HepG2 (cell line): Measurements from ENCODE around the gene ST6GALNAC2. TPM values are rescaled to one million over a fixed set of nuclear protein-coding genes. Genes with fewer than 3 reads are reported as not detected.

Experiments
- ADNP ChIP-seq: sonication (generic); formaldehyde crosslinking; IDR thresholded peaks from 2 replicates; pipeline ENCODE4 v1.4.0; 2020; ENCODE audit warnings: missing genetic modification reagents
- ARNTL ChIP-seq: sonication (generic); formaldehyde crosslinking; IDR thresholded peaks from 2 replicates; pipeline ENCODE4 v1.4.0; 2020; ENCODE audit warnings: mild to moderate bottlenecking, missing genetic modification reagents
- DPF2 ChIP-seq: sonication (generic); formaldehyde crosslinking; IDR thresholded peaks from 2 replicates; pipeline ENCODE4 v1.4.0; 2020; ENCODE audit warnings: mild to moderate bottlenecking, low read depth, missing genetic modification reagents, borderline replicate concordance
- FOXA3 ChIP-seq: IDR thresholded peaks from 2 replicates; pipeline ENCODE4 v1.6.1; 2016; ENCODE audit warnings: missing genetic modification reagents, missing compliant biosample characterization
- HMG20A ChIP-seq: IDR thresholded peaks from 2 replicates; pipeline ENCODE4 v1.6.1; 2016; ENCODE audit warnings: borderline replicate concordance
- HNF4A ChIP-seq: sonication (generic); formaldehyde crosslinking; IDR thresholded peaks from 2 replicates; pipeline ENCODE4 v1.4.0; 2020; ENCODE audit warnings: missing genetic modification reagents
- KDM5B ChIP-seq: sonication (generic); formaldehyde crosslinking; IDR thresholded peaks from 2 replicates; pipeline ENCODE4 v1.4.0; 2020; ENCODE audit warnings: missing genetic modification reagents, mild to moderate bottlenecking, borderline replicate concordance
- RCOR2 ChIP-seq: IDR thresholded peaks from 2 replicates; pipeline ENCODE4 v1.6.1; 2016; ENCODE audit warnings: missing biosample characterization, missing genetic modification reagents
- RXRB ChIP-seq: IDR thresholded peaks from 2 replicates; pipeline ENCODE4 v1.6.1; 2016; ENCODE audit warnings: borderline replicate concordance, missing genetic modification reagents, missing compliant biosample characterization
- SAFB2 ChIP-seq: sonication (generic); formaldehyde crosslinking; IDR thresholded peaks from 2 replicates; pipeline ENCODE4 v1.5.1; 2020; ENCODE audit warnings: missing genetic modification reagents, low read depth, mild to moderate bottlenecking, borderline replicate concordance
- TBX3 ChIP-seq: fragments of 450-650 bp; IDR thresholded peaks from 2 replicates; pipeline ENCODE4 v1.6.1; 2017; ENCODE audit warnings: antibody characterized with exemption, mild to moderate bottlenecking, inconsistent platforms, borderline replicate concordance
- TCF7 ChIP-seq: sonication (generic); IDR thresholded peaks from 2 replicates; pipeline ENCODE4 v1.6.1; 2016; ENCODE audit warnings: antibody characterized with exemption, low read depth
- THAP11 ChIP-seq: IDR thresholded peaks from 2 replicates; pipeline ENCODE4 v1.6.1; 2016; ENCODE audit warnings: missing biosample characterization, missing genetic modification reagents
- XRCC5 ChIP-seq: fragments of 200-400 bp; formaldehyde crosslinking; optimal IDR thresholded peaks from 2 replicates; pipeline ENCODE3; 2017; ENCODE audit warnings: mild to moderate bottlenecking, low read length
- ZFYVE20 ChIP-seq: sonication (generic); formaldehyde crosslinking; IDR thresholded peaks from 2 replicates; pipeline ENCODE4 v1.8.0; 2023; ENCODE audit warnings: low read depth, mild to moderate bottlenecking, moderate library complexity, missing genetic modification reagents, borderline replicate concordance
- ZKSCAN1 ChIP-seq: fragments of 150-350 bp; IDR thresholded peaks from 2 replicates; pipeline ENCODE4 v1.6.1; 2014; ENCODE audit warnings: low read length
- ZNF543 ChIP-seq: sonication (generic); formaldehyde crosslinking; IDR thresholded peaks from 2 replicates; pipeline ENCODE4 v1.4.0; 2020; ENCODE audit warnings: mild to moderate bottlenecking, missing genetic modification reagents
- ZNF644 ChIP-seq: IDR thresholded peaks from 2 replicates; pipeline ENCODE4 v1.6.1; 2016; ENCODE audit warnings: low read depth
- ZSCAN30 ChIP-seq: sonication (generic); formaldehyde crosslinking; IDR thresholded peaks from 2 replicates; pipeline ENCODE4 v1.5.0; 2020; ENCODE audit warnings: mild to moderate bottlenecking, missing genetic modification reagents
- polyA plus RNA-seq, 8 experiments: library from polyadenylated mRNA; depleted of rRNA in 3 of 8; stranded (reverse) in 7 of 8; unstranded in 1 of 8; fragments of >200 nt; fragmentation: Illumina TruSeq in 4 of 8; extraction: Trizol in 4 of 8; gene quantifications; 2 replicates each; pipeline versions ENCODE4 v1.2.1 to v1.2.3, GENCODE V29; 2011 to 2016; ENCODE audit warnings: low read depth in 4 of 8, missing spikeins in 1 of 8, mixed read lengths in 1 of 8; ENCODE audit not compliant: insufficient read depth in 1 of 8
- total RNA-seq, 5 experiments: library from RNA; depleted of rRNA; stranded (reverse); fragments of >200 nt; fragmentation: Illumina TruSeq; extraction: Trizol; gene quantifications; 2 replicates each; pipeline ENCODE4 v1.2.3, GENCODE V29; 2016; ENCODE audit warnings: low read depth in 1 of 5
- TF ChIP-seq, protein P1 (sequence below): sonication (generic); formaldehyde crosslinking; IDR thresholded peaks from 2 replicates; pipeline ENCODE4 v1.5.0; 2020; ENCODE audit warnings: missing genetic modification reagents
- TF ChIP-seq, protein P2 (sequence below), 2 experiments: sonication (generic) in 1 of 2; formaldehyde crosslinking in 1 of 2; IDR thresholded peaks; 2 replicates each; pipeline versions ENCODE4 v1.4.0 to v1.6.1; 2018 to 2020; ENCODE audit warnings: missing genetic modification reagents in 2 of 2, borderline replicate concordance in 1 of 2, low read depth in 1 of 2, mild to moderate bottlenecking in 1 of 2, missing biosample characterization in 1 of 2
- TF ChIP-seq, protein P3 (sequence below): IDR thresholded peaks from 2 replicates; pipeline ENCODE4 v1.6.1; 2016; ENCODE audit warnings: low read depth
- TF ChIP-seq, protein P4 (sequence below): sonication (generic); formaldehyde crosslinking; IDR thresholded peaks from 2 replicates; pipeline ENCODE4 v1.5.0; 2020; ENCODE audit warnings: mild to moderate bottlenecking, missing genetic modification reagents, moderate library complexity

ST6GALNAC2 gene
- total and polyA plus RNA-seq, 2 of the 13 experiments (the other 11 are each of a cell fraction or from before 2014, with no cell fraction given), result 0.12 to 0.49 TPM

DNA sequence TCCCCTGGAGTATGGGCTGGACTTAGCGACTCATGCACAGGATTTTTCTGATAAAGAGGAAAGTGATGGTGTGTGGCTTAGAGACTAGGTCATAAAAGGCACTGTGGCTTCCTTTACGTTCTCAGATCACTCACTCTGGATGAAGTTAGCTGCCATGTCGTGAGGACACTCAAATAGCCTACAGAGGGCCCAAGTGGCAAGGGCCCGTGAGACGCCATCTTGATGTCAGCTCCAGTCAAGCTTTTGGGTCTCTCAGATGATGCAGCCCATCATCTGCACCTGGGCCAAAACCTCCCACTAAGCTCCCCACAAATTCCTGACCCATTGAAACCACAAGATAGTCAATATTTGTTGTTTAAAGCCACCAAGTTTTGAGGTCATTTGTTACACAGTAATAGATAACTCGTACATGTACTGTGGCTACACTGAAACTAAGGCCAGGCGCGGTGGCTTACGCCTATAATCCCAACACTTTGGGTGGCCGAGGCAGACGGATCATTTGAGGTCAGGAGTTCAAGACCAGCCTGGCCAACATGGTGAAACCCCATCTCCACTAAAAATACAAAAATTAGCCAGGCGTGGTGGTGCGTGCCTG is 14.7 kb downstream of the ST6GALNAC2 start (continued):
- TF ChIP-seq, protein P1, sequence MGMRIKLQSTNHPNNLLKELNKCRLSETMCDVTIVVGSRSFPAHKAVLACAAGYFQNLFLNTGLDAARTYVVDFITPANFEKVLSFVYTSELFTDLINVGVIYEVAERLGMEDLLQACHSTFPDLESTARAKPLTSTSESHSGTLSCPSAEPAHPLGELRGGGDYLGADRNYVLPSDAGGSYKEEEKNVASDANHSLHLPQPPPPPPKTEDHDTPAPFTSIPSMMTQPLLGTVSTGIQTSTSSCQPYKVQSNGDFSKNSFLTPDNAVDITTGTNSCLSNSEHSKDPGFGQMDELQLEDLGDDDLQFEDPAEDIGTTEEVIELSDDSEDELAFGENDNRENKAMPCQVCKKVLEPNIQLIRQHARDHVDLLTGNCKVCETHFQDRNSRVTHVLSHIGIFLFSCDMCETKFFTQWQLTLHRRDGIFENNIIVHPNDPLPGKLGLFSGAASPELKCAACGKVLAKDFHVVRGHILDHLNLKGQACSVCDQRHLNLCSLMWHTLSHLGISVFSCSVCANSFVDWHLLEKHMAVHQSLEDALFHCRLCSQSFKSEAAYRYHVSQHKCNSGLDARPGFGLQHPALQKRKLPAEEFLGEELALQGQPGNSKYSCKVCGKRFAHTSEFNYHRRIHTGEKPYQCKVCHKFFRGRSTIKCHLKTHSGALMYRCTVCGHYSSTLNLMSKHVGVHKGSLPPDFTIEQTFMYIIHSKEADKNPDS (CRISPR knock-in tag), result no peak
- 0 out of 2 replicates have a peak, but pooled peaks have one; percentile 5 for TF ChIP-seq TCF7
- 0 out of 2 replicates have a peak, but pooled peaks have one; percentile 28 for TF ChIP-seq RCOR2 (CRISPR knock-in tag)
- peak; percentile 44; the same call in 1 of the 2 replicates for TF ChIP-seq FOXA3
- TF ChIP-seq, protein P2, sequence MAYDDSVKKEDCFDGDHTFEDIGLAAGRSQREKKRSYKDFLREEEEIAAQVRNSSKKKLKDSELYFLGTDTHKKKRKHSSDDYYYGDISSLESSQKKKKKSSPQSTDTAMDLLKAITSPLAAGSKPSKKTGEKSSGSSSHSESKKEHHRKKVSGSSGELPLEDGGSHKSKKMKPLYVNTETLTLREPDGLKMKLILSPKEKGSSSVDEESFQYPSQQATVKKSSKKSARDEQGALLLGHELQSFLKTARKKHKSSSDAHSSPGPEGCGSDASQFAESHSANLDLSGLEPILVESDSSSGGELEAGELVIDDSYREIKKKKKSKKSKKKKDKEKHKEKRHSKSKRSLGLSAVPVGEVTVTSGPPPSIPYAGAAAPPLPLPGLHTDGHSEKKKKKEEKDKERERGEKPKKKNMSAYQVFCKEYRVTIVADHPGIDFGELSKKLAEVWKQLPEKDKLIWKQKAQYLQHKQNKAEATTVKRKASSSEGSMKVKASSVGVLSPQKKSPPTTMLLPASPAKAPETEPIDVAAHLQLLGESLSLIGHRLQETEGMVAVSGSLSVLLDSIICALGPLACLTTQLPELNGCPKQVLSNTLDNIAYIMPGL (CRISPR knock-in tag; IDR thresholded peaks at IDR 0.05; ENCODE audit: borderline replicate concordance in 1 of 2, low read depth in 1 of 2), result peak in 1 of 2 experiments; percentile 34; a peak in 1 of 4 replicates
- TF ChIP-seq ZSCAN30 (CRISPR knock-in tag), result no peak
- TF ChIP-seq ARNTL (CRISPR knock-in tag), result no peak
- peak; percentile 21; the same call in 1 of the 2 replicates for TF ChIP-seq RXRB (CRISPR knock-in tag)
- peak; percentile 65; the same call in 1 of the 2 replicates for TF ChIP-seq ZNF543 (CRISPR knock-in tag)
- peak; percentile 59; the same call in 1 of the 2 replicates for TF ChIP-seq HMG20A (CRISPR knock-in tag)
- no peak for TF ChIP-seq KDM5B
- TF ChIP-seq XRCC5, result no peak
- no peak; the same call in 1 of the 2 replicates for TF ChIP-seq HNF4A (CRISPR knock-in tag)
- 0 out of 2 replicates have a peak, but pooled peaks have one; percentile 32 for TF ChIP-seq ZNF644 (CRISPR knock-in tag)
- TF ChIP-seq, protein P3, sequence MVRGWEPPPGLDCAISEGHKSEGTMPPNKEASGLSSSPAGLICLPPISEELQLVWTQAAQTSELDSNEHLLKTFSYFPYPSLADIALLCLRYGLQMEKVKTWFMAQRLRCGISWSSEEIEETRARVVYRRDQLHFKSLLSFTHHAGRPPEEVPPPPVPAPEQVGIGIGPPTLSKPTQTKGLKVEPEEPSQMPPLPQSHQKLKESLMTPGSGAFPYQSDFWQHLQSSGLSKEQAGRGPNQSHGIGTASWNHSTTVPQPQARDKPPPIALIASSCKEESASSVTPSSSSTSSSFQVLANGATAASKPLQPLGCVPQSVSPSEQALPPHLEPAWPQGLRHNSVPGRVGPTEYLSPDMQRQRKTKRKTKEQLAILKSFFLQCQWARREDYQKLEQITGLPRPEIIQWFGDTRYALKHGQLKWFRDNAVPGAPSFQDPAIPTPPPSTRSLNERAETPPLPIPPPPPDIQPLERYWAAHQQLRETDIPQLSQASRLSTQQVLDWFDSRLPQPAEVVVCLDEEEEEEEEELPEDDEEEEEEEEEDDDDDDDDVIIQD (CRISPR knock-in tag), result no peak
- no peak for TF ChIP-seq TBX3
- 0 out of 2 replicates have a peak, but pooled peaks have one; percentile 33 for TF ChIP-seq SAFB2 (CRISPR knock-in tag)
- TF ChIP-seq ADNP, result 0 out of 2 replicates have a peak, but pooled peaks have one; percentile 48
- TF ChIP-seq THAP11 (CRISPR knock-in tag), result 0 out of 2 replicates have a peak, but pooled peaks have one; percentile 11
- TF ChIP-seq ZFYVE20, result no peak
- no peak for TF ChIP-seq DPF2 (CRISPR knock-in tag)
- peak; percentile 48; the same call in 1 of the 2 replicates for TF ChIP-seq ZKSCAN1
- TF ChIP-seq, protein P4, sequence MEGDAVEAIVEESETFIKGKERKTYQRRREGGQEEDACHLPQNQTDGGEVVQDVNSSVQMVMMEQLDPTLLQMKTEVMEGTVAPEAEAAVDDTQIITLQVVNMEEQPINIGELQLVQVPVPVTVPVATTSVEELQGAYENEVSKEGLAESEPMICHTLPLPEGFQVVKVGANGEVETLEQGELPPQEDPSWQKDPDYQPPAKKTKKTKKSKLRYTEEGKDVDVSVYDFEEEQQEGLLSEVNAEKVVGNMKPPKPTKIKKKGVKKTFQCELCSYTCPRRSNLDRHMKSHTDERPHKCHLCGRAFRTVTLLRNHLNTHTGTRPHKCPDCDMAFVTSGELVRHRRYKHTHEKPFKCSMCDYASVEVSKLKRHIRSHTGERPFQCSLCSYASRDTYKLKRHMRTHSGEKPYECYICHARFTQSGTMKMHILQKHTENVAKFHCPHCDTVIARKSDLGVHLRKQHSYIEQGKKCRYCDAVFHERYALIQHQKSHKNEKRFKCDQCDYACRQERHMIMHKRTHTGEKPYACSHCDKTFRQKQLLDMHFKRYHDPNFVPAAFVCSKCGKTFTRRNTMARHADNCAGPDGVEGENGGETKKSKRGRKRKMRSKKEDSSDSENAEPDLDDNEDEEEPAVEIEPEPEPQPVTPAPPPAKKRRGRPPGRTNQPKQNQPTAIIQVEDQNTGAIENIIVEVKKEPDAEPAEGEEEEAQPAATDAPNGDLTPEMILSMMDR (CRISPR knock-in tag), result peak; percentile 31
